ENCODE data around the gene IZUMO1.
A peak's percentile ranks its signal among the peaks of the same experiment; 100 is the strongest.

IZUMO1 gene

GRCh38 chr19:48737360-48737998 is 9.2 kb downstream of the IZUMO1 start:
- intact Hi-C loops (cut with DNase I; ENCODE audit: low total_unique reads), result no loop called here
- Histone ChIP-seq H3K4me1 (peaks cover 0 to 25% (median 14%) of the 10 kb centered on the region in 4 donors), H3K4me3 (no peak overlapping the region), H3K27ac (no peak overlapping the region), H3K36me3 (no peaks in the 10 kb centered on the region), H3K27me3 (peaks cover 0 to 17% of the 10 kb centered on the region in 2 donors), H3K9me3 (no peaks in the 10 kb centered on the region)
- no peak for TF ChIP-seq CTCF (IDR thresholded peaks at IDR 0.05)
- DNase-seq, result no peak

- intact Hi-C loops (cut with DNase I; ENCODE audit: low total_unique reads), result no loop called here
- Histone ChIP-seq H3K9me3 (no peaks in the 10 kb centered on the region), H3K27ac (no peak overlapping the region), H3K27me3 (peaks cover 0 to 20% of the 10 kb centered on the region in 2 donors), H3K4me1 (peaks cover 0 to 20% (median 14%) of the 10 kb centered on the region in 4 donors), H3K4me3 (no peak overlapping the region), H3K36me3 (no peaks in the 10 kb centered on the region)
- no peak for DNase-seq
- no peak for TF ChIP-seq CTCF (IDR thresholded peaks at IDR 0.05)
These were observed 11.6 kb downstream of the IZUMO1 start for GRCh38 chr19:48735031-48735615.

- intact Hi-C loops (cut with DNase I; ENCODE audit: low total_unique reads), result no loop called here
- TF ChIP-seq CTCF (IDR thresholded peaks at IDR 0.05), result no peak
- Histone ChIP-seq H3K9me3 (no peaks in the 10 kb centered on the region), H3K27ac (no peak overlapping the region), H3K27me3 (peaks cover 0 to 21% of the 10 kb centered on the region in 2 donors), H3K4me1 (peaks cover 0 to 15% (median 12%) of the 10 kb centered on the region in 4 donors), H3K36me3 (no peaks in the 10 kb centered on the region), H3K4me3 (no peak overlapping the region)
- no peak for DNase-seq
These were observed 12.1 kb downstream of the IZUMO1 start for GRCh38 chr19:48734625-48735024.

- DNase-seq, result no peak
- intact Hi-C loops (cut with DNase I; ENCODE audit: low total_unique reads), result no loop called here
- Histone ChIP-seq H3K27me3 (peaks cover 0 to 22% of the 10 kb centered on the region in 2 donors), H3K36me3 (peaks cover 0 to 4% (median 0%) of the 10 kb centered on the region in 3 donors), H3K27ac (no peak overlapping the region), H3K4me3 (no peak overlapping the region), H3K9me3 (no peaks in the 10 kb centered on the region), H3K4me1 (no peaks in the 10 kb centered on the region)
- TF ChIP-seq CTCF (IDR thresholded peaks at IDR 0.05), result no peak
These were observed 15.3 kb downstream of the IZUMO1 start for GRCh38 chr19:48731452-48731851.

GRCh38 chr19:48728911-48729664 is 17.6 kb downstream of the IZUMO1 start:
- DNase-seq, result no peak
- Histone ChIP-seq H3K9me3 (no peaks in the 10 kb centered on the region), H3K4me3 (peak overlapping the region in 1 of 2 donors; percentile 16), H3K4me1 (peaks cover 0 to 9% (median 4%) of the 10 kb centered on the region in 4 donors), H3K36me3 (peaks cover 0 to 5% (median 0%) of the 10 kb centered on the region in 3 donors), H3K27me3 (peaks cover 0 to 10% of the 10 kb centered on the region in 2 donors), H3K27ac (no peak overlapping the region)
- intact Hi-C loops (cut with DNase I; ENCODE audit: low total_unique reads), result no loop called here
- TF ChIP-seq CTCF (IDR thresholded peaks at IDR 0.05), result no peak

Data from tibial artery (tissue), 4 donors.